ENCODE data around the gene MSI2. TPM values are rescaled to one million over a fixed set of nuclear protein-coding genes. Genes with fewer than 3 reads are reported as not detected.

MSI2 gene
- total and polyA plus RNA-seq, 7 donors, result 37.6 to 133 (median 87.1) TPM

DNA sequence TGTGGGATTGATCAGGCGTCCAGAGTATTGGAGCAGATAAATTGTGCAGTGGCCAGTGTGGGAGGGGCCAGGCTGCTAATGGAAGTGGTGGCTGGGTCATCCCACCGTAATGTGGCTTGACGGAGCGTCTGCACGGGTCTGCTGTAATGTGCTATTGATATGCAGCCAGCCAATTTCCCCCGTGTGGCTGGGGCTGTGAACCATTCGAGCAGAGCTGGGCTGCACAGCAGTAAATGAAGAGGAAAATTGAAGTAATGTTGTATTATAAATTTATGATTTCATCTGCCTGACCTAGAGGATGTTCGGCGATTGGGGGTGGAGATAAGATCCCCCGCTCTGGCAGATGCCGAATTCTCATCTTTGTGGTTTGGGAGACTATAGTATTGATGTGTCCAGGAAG, 367.3 kb downstream of the MSI2 start:
- no peak overlapping the region for H3K4me3 ChIP-seq
- peaks cover 4% of the 10 kb centered on the region for H3K4me1 ChIP-seq
- no peak overlapping the region for H3K27ac ChIP-seq
- 77 to 82% (median 81%) methylated on average over 11 of the region's 11 CpGs for WGBS, 3 donors
- intact Hi-C loops (cut with DNase I), result no loop called here
- H3K36me3 ChIP-seq (ENCODE audit: insufficient read depth in 1 of 2, low read depth in 1 of 2), result peaks cover 0 to 15% of the 10 kb centered on the region in 2 donors
- H3K9me3 ChIP-seq, result no peaks in the 10 kb centered on the region
- DNase-seq (no peak), ATAC-seq (no peak)
- no peak for TF ChIP-seq CTCF (IDR thresholded peaks at IDR 0.05)
- no peaks in the 10 kb centered on the region for H3K27me3 ChIP-seq (ENCODE audit: insufficient read depth in 3 of 3, low read length in 2 of 3)

DNA sequence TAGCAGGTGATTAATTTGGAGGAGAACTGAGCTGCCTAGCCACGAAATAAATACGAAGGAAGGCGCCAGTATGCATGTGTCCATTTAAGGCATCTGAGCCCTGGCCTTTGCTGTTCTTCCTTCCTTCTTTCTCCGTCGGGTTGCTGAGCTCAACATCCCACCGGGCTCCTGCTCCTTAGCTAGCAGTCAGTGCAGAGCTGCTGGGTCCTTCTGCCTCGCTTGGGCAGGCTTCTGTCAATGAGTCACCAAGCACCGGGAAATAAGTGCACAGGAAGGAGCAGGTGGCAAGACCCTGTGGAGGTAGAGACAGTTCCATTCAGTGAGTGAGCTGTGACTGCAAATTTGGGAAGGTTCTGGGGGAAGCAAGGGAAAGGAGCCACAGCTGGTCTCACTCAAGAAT, 368.1 kb downstream of the MSI2 start:
- Histone ChIP-seq H3K4me3 (no peak overlapping the region), H3K9me3 (no peaks in the 10 kb centered on the region), H3K36me3 (ENCODE audit: insufficient read depth in 1 of 2, low read depth in 1 of 2) (peaks cover 0 to 18% of the 10 kb centered on the region in 2 donors), H3K4me1 (peaks cover 4% of the 10 kb centered on the region), H3K27me3 (ENCODE audit: insufficient read depth in 3 of 3, low read length in 2 of 3) (no peaks in the 10 kb centered on the region), H3K27ac (no peak overlapping the region)
- ATAC-seq (peak in 1 of 4 donors; percentile 22), DNase-seq (no peak)
- 82 to 86% (median 85%) methylated on average over 8 of the region's 8 CpGs for WGBS, 3 donors
- no peak for TF ChIP-seq CTCF (IDR thresholded peaks at IDR 0.05)
- intact Hi-C loops (cut with DNase I), result no loop called here

GRCh38 chr17:57625511-57625910, 369.2 kb downstream of the MSI2 start:
- peaks cover 4% of the 10 kb centered on the region for H3K4me1 ChIP-seq
- DNase-seq (no peak), ATAC-seq (no peak)
- no peaks in the 10 kb centered on the region for H3K9me3 ChIP-seq
- TF ChIP-seq CTCF (IDR thresholded peaks at IDR 0.05), result no peak
- intact Hi-C loops (cut with DNase I), result no loop called here
- no peak overlapping the region for H3K27ac ChIP-seq
- 77 to 87% (median 86%) methylated on average over 1 of the region's 1 CpG for WGBS, 3 donors
- H3K36me3 ChIP-seq (ENCODE audit: insufficient read depth in 1 of 2, low read depth in 1 of 2), result peaks cover 0 to 17% of the 10 kb centered on the region in 2 donors
- H3K4me3 ChIP-seq, result no peak overlapping the region
- H3K27me3 ChIP-seq (ENCODE audit: insufficient read depth in 3 of 3, low read length in 2 of 3), result no peaks in the 10 kb centered on the region

DNA sequence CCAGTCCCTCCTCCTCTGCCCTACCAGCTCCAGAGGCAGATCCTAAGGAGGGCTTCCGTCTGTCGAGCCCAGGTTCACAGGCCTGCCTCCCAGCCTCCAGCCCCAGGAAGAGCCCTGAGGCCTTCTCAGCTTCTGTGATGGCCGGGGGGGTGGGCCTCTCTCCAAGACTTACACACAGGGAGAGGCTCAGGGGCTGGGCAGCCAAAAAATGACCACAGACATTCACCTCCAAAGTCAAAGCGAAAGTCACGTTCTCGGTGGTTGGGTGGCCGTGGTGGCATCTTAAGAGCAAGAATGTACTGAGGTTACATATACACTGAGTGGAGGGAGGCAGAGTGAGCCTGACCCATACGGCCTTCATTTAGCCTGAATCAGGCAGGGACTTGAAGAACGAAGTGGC, 369.6 kb downstream of the MSI2 start:
- intact Hi-C loops (cut with DNase I), result no loop called here
- WGBS, 3 donors, result 93 to 96% (median 95%) methylated on average over 9 of the region's 9 CpGs
- Histone ChIP-seq H3K4me1 (peaks cover 4% of the 10 kb centered on the region), H3K27me3 (ENCODE audit: insufficient read depth in 3 of 3, low read length in 2 of 3) (no peaks in the 10 kb centered on the region), H3K36me3 (ENCODE audit: insufficient read depth in 1 of 2, low read depth in 1 of 2) (peaks cover 0 to 17% of the 10 kb centered on the region in 2 donors), H3K9me3 (no peaks in the 10 kb centered on the region), H3K4me3 (no peak overlapping the region), H3K27ac (no peak overlapping the region)
- ATAC-seq, result no peak
- TF ChIP-seq CTCF (IDR thresholded peaks at IDR 0.05), result no peak
- no peak for DNase-seq

DNA sequence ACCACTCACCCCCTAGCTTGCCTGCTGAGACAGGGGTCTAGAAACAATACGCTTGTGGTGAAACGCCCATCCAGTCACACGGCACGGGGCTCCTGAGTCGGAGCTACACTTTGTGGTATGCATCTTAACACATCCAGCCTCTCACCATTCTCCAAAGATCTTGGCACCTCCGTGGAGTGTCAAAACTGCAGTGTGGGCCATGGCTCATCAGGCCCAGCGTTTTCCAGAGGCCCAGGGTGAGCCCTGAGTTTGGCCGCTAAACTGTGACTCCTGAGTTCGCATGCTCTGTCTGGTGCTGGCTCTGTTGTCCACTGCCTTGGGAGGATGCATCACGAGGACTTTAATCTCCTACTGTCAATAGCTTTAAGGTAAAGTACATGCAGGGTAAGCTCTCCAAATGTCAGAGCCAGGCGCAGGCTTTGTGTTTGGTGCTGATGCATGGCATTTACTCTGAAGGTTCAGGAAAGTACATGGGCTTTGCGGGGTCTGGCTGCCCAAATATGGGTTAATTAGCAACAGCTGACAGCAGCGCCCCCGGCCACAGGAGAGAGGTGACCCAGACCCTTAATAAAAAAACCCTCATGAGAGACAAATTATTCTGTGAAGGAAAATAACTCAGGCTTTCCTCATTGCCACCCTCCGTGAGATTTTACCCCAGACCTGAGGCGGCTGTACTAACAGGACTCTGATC, 370.3 kb downstream of the MSI2 start:
- ATAC-seq (no peak), DNase-seq (no peak)
- WGBS, 3 donors, result 90 to 92% (median 90%) methylated on average over 16 of the region's 16 CpGs
- Histone ChIP-seq H3K27ac (no peak overlapping the region), H3K4me1 (peaks cover 4% of the 10 kb centered on the region), H3K27me3 (ENCODE audit: insufficient read depth in 3 of 3, low read length in 2 of 3) (no peaks in the 10 kb centered on the region), H3K36me3 (ENCODE audit: insufficient read depth in 1 of 2, low read depth in 1 of 2) (peaks cover 0 to 24% of the 10 kb centered on the region in 2 donors), H3K4me3 (no peak overlapping the region), H3K9me3 (no peaks in the 10 kb centered on the region)
- TF ChIP-seq CTCF (IDR thresholded peaks at IDR 0.05), result no peak
- intact Hi-C loops (cut with DNase I), result no loop called here

Data from psoas muscle (tissue), 8 donors.